Measurements from ENCODE around the gene TLE3. TPM values are rescaled to one million over a fixed set of nuclear protein-coding genes. Genes with fewer than 3 reads are reported as not detected.

TLE3 gene
- total RNA-seq, 4 donors from 2014 or later, result 39.1 to 275 (median 71.6) TPM

GRCh38 chr15:70057931-70058641 is 39.6 kb downstream of the TLE3 start:
- H3K4me1 ChIP-seq, result peaks cover 24% of the 10 kb centered on the region in 2 donors
- intact Hi-C loops (cut with DNase I), result no loop called here
- 93 to 98% methylated on average over 15 to 19 of the region's 21 CpGs for WGBS, 2 donors
- no peaks in the 10 kb centered on the region for H3K27me3 ChIP-seq
- H3K27ac ChIP-seq, result no peak overlapping the region
- no peaks in the 10 kb centered on the region for H3K9me3 ChIP-seq
- peaks cover 70 to 79% of the 10 kb centered on the region in 2 donors for H3K36me3 ChIP-seq
- peak in 1 of 2 donors; percentile 1 for DNase-seq
- H3K4me3 ChIP-seq (replicated peaks in 1 of 3), result no peak overlapping the region
- TF ChIP-seq POLR2A (IDR thresholded peaks at IDR 0.05), result no peak
- TF ChIP-seq CTCF (IDR thresholded peaks at IDR 0.05), result no peak

- intact Hi-C loops (cut with DNase I), result no loop called here
- Histone ChIP-seq H3K36me3 (peaks cover 89 to 98% of the 10 kb centered on the region in 2 donors), H3K27me3 (no peaks in the 10 kb centered on the region), H3K4me3 (replicated peaks in 1 of 3) (no peak overlapping the region), H3K4me1 (peaks cover 5% of the 10 kb centered on the region in 2 donors), H3K27ac (no peak overlapping the region), H3K9me3 (no peaks in the 10 kb centered on the region)
- 90 to 93% methylated on average over 6 to 9 of the region's 9 CpGs for WGBS, 2 donors
- DNase-seq, result peak in 1 of 2 donors; percentile 1
- TF ChIP-seq POLR2A (IDR thresholded peaks at IDR 0.05) (no peak), CTCF (IDR thresholded peaks at IDR 0.05) (no peak)
These were observed 41.5 kb downstream of the TLE3 start for GRCh38 chr15:70056091-70056680.

- H3K4me3 ChIP-seq (replicated peaks in 1 of 3), result no peak overlapping the region
- H3K4me1 ChIP-seq, result no peaks in the 10 kb centered on the region
- DNase-seq, result no peak
- no peak for TF ChIP-seq POLR2A (IDR thresholded peaks at IDR 0.05)
- no peak for TF ChIP-seq CTCF (IDR thresholded peaks at IDR 0.05)
- peaks cover 95 to 99% of the 10 kb centered on the region in 2 donors for H3K36me3 ChIP-seq
- no peaks in the 10 kb centered on the region for H3K27me3 ChIP-seq
- WGBS, 2 donors, result 78 to 79% methylated on average over 4 of the region's 9 CpGs
- intact Hi-C loops (cut with DNase I), result no loop called here
- no peak overlapping the region for H3K27ac ChIP-seq
- H3K9me3 ChIP-seq, result no peaks in the 10 kb centered on the region
These were observed 42.1 kb downstream of the TLE3 start for GRCh38 chr15:70055601-70056051.

GRCh38 chr15:70054884-70055387 is 42.8 kb downstream of the TLE3 start:
- Histone ChIP-seq H3K27me3 (no peaks in the 10 kb centered on the region), H3K4me3 (replicated peaks in 1 of 3) (no peak overlapping the region), H3K27ac (no peak overlapping the region), H3K36me3 (peaks cover 97 to 99% of the 10 kb centered on the region in 2 donors), H3K4me1 (no peaks in the 10 kb centered on the region), H3K9me3 (no peaks in the 10 kb centered on the region)
- no peak for TF ChIP-seq POLR2A (IDR thresholded peaks at IDR 0.05)
- TF ChIP-seq CTCF (IDR thresholded peaks at IDR 0.05), result no peak
- WGBS, 2 donors, result 95 to 99% methylated on average over 11 to 15 of the region's 18 CpGs
- no peak for DNase-seq
- intact Hi-C loops (cut with DNase I), result no loop called here

GRCh38 chr15:70054366-70054765 is 43.4 kb downstream of the TLE3 start:
- TF ChIP-seq POLR2A (IDR thresholded peaks at IDR 0.05), result no peak
- TF ChIP-seq CTCF (IDR thresholded peaks at IDR 0.05), result no peak
- DNase-seq, result peak in 1 of 2 donors; percentile 1
- no peak overlapping the region for H3K4me3 ChIP-seq (replicated peaks in 1 of 3)
- WGBS, 2 donors, result 92 to 97% methylated on average over 17 to 18 of the region's 19 CpGs
- intact Hi-C loops (cut with DNase I), result no loop called here
- no peaks in the 10 kb centered on the region for H3K27me3 ChIP-seq
- H3K27ac ChIP-seq, result no peak overlapping the region
- H3K4me1 ChIP-seq, result no peaks in the 10 kb centered on the region
- H3K36me3 ChIP-seq, result peaks cover 96 to 99% of the 10 kb centered on the region in 2 donors
- no peaks in the 10 kb centered on the region for H3K9me3 ChIP-seq
